IMR-90 (cell line): ENCODE results near the gene NTM. TPM values are rescaled to one million over a fixed set of nuclear protein-coding genes. Genes with fewer than 3 reads are reported as not detected.

ENCODE experiments used
- ATAC-seq: fragments of 200-7000 bp; cut with Tn5 transposase; 2 replicates; pipeline ENCODE4 v1.9.1; 2020; ENCODE audit warnings: low read depth, mild to moderate bottlenecking, moderate library complexity
- BruUV-seq: library from RNA; stranded (reverse); fragments of 400-500 nt; replicated peaks from 2 replicates; lab custom pipeline; 2021; lab: Mats Ljungman, UMichigan
- CTCF ChIA-PET: fragments of 300-600 bp; formaldehyde crosslinking; extraction: SDS; loops from one replicate; lab custom pipeline; 2021; ENCODE audit warnings: antibody characterized with exemption; lab: Yijun Ruan, JAX
- POLR2A ChIA-PET: fragments of 300-600 bp; sonication (Branson Sonifier 250); formaldehyde crosslinking; loops from one replicate; lab custom pipeline; 2022; ENCODE audit warnings: antibody characterized with exemption; ENCODE audit not compliant: unreplicated experiment; lab: Charles Lee
- DNase-seq: peaks from one replicate; pipeline ENCODE4 v3.0.0; 2013
- H2AFZ ChIP-seq: replicated peaks from 2 replicates; pipeline ENCODE3; 2013; ENCODE audit warnings: low read length, mild to moderate bottlenecking; ENCODE audit not compliant: poor library complexity
- H2AK5ac ChIP-seq: 2 replicates; pipeline ENCODE4 v1.6.1; 2013; ENCODE audit warnings: low read depth, low read length, inconsistent platforms
- H2AK9ac ChIP-seq: replicated peaks from 2 replicates; pipeline ENCODE3; 2013; ENCODE audit warnings: mild to moderate bottlenecking, low read depth, low read length, moderate library complexity; ENCODE audit not compliant: poor library complexity
- H2BK120ac ChIP-seq: 2 replicates; pipeline ENCODE4 v1.6.1; 2013; ENCODE audit warnings: low read depth, low read length, inconsistent platforms
- H2BK15ac ChIP-seq: 3 replicates; pipeline ENCODE4 v1.6.1; 2013; ENCODE audit warnings: low read depth, low read length, inconsistent platforms
- H2BK20ac ChIP-seq: 2 replicates; pipeline ENCODE4 v1.6.1; 2013; ENCODE audit warnings: low read depth, mild to moderate bottlenecking, inconsistent platforms, low read length, moderate library complexity
- H2BK5ac ChIP-seq: 2 replicates; pipeline ENCODE4 v1.6.1; 2013; ENCODE audit warnings: mild to moderate bottlenecking, low read depth, low read length, inconsistent platforms; ENCODE audit not compliant: poor library complexity, severe bottlenecking
- H3K14ac ChIP-seq: replicated peaks from 2 replicates; pipeline ENCODE4 v1.6.1; 2013; ENCODE audit warnings: low read depth, low read length, inconsistent platforms
- H3K18ac ChIP-seq: 2 replicates; pipeline ENCODE4 v1.6.1; 2013; ENCODE audit warnings: low read depth, low read length, control low read depth
- H3K23ac ChIP-seq: 2 replicates; pipeline ENCODE4 v1.6.1; 2013; ENCODE audit warnings: low read depth, low read length, inconsistent platforms
- H3K27ac ChIP-seq: 2 replicates; pipeline ENCODE4 v1.5.1; 2013; ENCODE audit warnings: mild to moderate bottlenecking, control low read depth, low read length; ENCODE audit not compliant: insufficient read depth
- H3K27me3 ChIP-seq: 2 replicates; pipeline ENCODE4 v1.6.1; 2013; ENCODE audit warnings: low read length; ENCODE audit not compliant: control insufficient read depth, insufficient read depth
- H3K36me3 ChIP-seq: 2 replicates; pipeline ENCODE4 v1.6.1; 2013; ENCODE audit warnings: low read length, mixed read lengths; ENCODE audit not compliant: control insufficient read depth, insufficient read depth
- H3K4ac ChIP-seq: 2 replicates; pipeline ENCODE4 v1.6.1; 2013; ENCODE audit warnings: low read depth, low read length, inconsistent platforms
- H3K4me1 ChIP-seq: 2 replicates; pipeline ENCODE4 v1.6.1; 2013; ENCODE audit warnings: low read length, mixed read lengths; ENCODE audit not compliant: control insufficient read depth, insufficient read depth
- H3K4me2 ChIP-seq: 2 replicates; pipeline ENCODE4 v1.6.1; 2013; ENCODE audit warnings: low read depth, mild to moderate bottlenecking, control low read depth, low read length, moderate library complexity
- H3K4me3 ChIP-seq: 2 replicates; pipeline ENCODE4 v1.5.1; 2013; ENCODE audit warnings: low read depth, mild to moderate bottlenecking, control low read depth, low read length, moderate library complexity; ENCODE audit not compliant: insufficient read depth
- H3K56ac ChIP-seq: 2 replicates; pipeline ENCODE4 v1.6.1; 2013; ENCODE audit warnings: low read length, inconsistent platforms; ENCODE audit not compliant: insufficient read depth; ENCODE audit errors: extremely low read depth
- H3K79me1 ChIP-seq, 2 experiments: 2 replicates each; pipeline ENCODE4 v1.6.1; 2013; ENCODE audit warnings: low read length in 2 of 2, inconsistent platforms in 1 of 2, low read depth in 1 of 2
- H3K9ac ChIP-seq: 2 replicates; pipeline ENCODE4 v1.6.1; 2013; ENCODE audit warnings: low read depth, low read length, control low read depth
- H3K9me1 ChIP-seq: 2 replicates; pipeline ENCODE4 v1.6.1; 2013; ENCODE audit warnings: low read length, inconsistent platforms; ENCODE audit not compliant: insufficient read depth
- H3K9me3 ChIP-seq: 2 replicates; pipeline ENCODE4 v1.6.1; 2013; ENCODE audit warnings: low read length; ENCODE audit not compliant: control insufficient read depth, insufficient read depth
- H4K20me1 ChIP-seq: 2 replicates; pipeline ENCODE4 v1.6.1; 2013; ENCODE audit warnings: low read length, inconsistent platforms; ENCODE audit not compliant: insufficient read depth
- H4K5ac ChIP-seq: 2 replicates; pipeline ENCODE4 v1.6.1; 2013; ENCODE audit warnings: mild to moderate bottlenecking, low read depth, low read length, control low read depth
- H4K8ac ChIP-seq, 2 experiments: 2 replicates each; pipeline ENCODE4 v1.6.1; 2013; ENCODE audit warnings: low read depth in 2 of 2, low read length in 2 of 2, control low read depth in 1 of 2, inconsistent platforms in 1 of 2
- H4K91ac ChIP-seq: 2 replicates; pipeline ENCODE4 v1.6.1; 2013; ENCODE audit warnings: low read depth, low read length, inconsistent platforms; ENCODE audit not compliant: insufficient read depth
- BHLHE40 ChIP-seq: fragments of 150-350 bp; IDR thresholded peaks from 2 replicates; pipeline ENCODE4 v1.6.1; 2016; ENCODE audit warnings: mild to moderate bottlenecking, low read depth, low read length
- FOS ChIP-seq: fragments of 150-350 bp; IDR thresholded peaks from 2 replicates; pipeline ENCODE4 v1.6.1; 2016; ENCODE audit warnings: low read depth, low read length
- MAFK ChIP-seq: IDR thresholded peaks from 2 replicates; pipeline ENCODE4 v1.6.1; 2012; ENCODE audit warnings: low read depth, low read length, improper control_type of control experiment
- MAZ ChIP-seq: IDR thresholded peaks from 2 replicates; pipeline ENCODE4 v1.6.1; 2012; ENCODE audit warnings: low read depth, mild to moderate bottlenecking, low read length, improper control_type of control experiment, moderate library complexity, borderline replicate concordance
- NFE2L2 ChIP-seq: fragments of 150-350 bp; IDR thresholded peaks from 2 replicates; pipeline ENCODE4 v1.6.1; 2016; ENCODE audit warnings: low read depth, mild to moderate bottlenecking, low read length
- RAD21 ChIP-seq: IDR thresholded peaks from 2 replicates; pipeline ENCODE4 v1.6.1; 2012; ENCODE audit warnings: low read length, improper control_type of control experiment
- RCOR1 ChIP-seq: IDR thresholded peaks from 2 replicates; pipeline ENCODE4 v1.6.1; 2012; ENCODE audit warnings: mild to moderate bottlenecking, low read length, improper control_type of control experiment; ENCODE audit not compliant: insufficient replicate concordance
- SMC3 ChIP-seq: fragments of 150-350 bp; IDR thresholded peaks from 2 replicates; pipeline ENCODE4 v1.6.1; 2016; ENCODE audit warnings: low read depth, mild to moderate bottlenecking, antibody characterized with exemption, low read length, moderate library complexity
- WGBS, 2 experiments: methylation state at CpG; one replicate each; pipeline versions ENCODE4 v1.1.5 to v1.1.7; 2013; ENCODE audit warnings: missing lambda C conversion rate in 2 of 2; ENCODE audit not compliant: insufficient read length in 1 of 2; ENCODE audit errors: extremely low coverage in 2 of 2; 5-methylcytosine and 5-hydroxymethylcytosine counted together
- dilution Hi-C: fragments of 300-500 bp; cut with HindIII; formaldehyde crosslinking; loops from one replicate; pipeline ENCODE4 v1.14.3; 2018; ENCODE audit warnings: low sequenced_read_pairs; ENCODE audit not compliant: unreplicated experiment
- in situ Hi-C: fragments of 300-500 bp; cut with MboI; formaldehyde crosslinking; loops from 3 replicates; pipeline ENCODE4 v1.14.3; 2019; ENCODE audit warnings: low sequenced_read_pairs, inconsistent platforms, mixed read lengths
- intact Hi-C: fragments of 100-400 bp; cut with micrococcal nuclease; formaldehyde crosslinking; loops from 2 replicates; pipeline ENCODE4 v1.10.0; 2022
- polyA plus RNA-seq, 3 experiments: library from polyadenylated mRNA; depleted of rRNA; stranded (reverse); fragments of >200 nt; gene quantifications; 2 replicates each; pipeline ENCODE4 v1.2.3, GENCODE V29; 2012; ENCODE audit warnings: low replicate concordance in 1 of 3
- total RNA-seq: library from RNA; depleted of rRNA; stranded (reverse); fragments of >200 nt; gene quantifications from 2 replicates; pipeline ENCODE4 v1.2.3, GENCODE V29; 2012
- TF ChIP-seq, protein P1 (sequence below): conservative IDR thresholded peaks from 2 replicates; pipeline ENCODE4 v1.5.1; 2012; ENCODE audit warnings: mild to moderate bottlenecking, low read depth, low read length, improper control_type of control experiment

Gene NTM
- total and polyA plus RNA-seq, 2 of the 4 experiments (the other 2 are of a cell fraction), result 19.5 to 25.5 TPM

GRCh38 chr11:131632971-131633370, 262.6 kb downstream of the NTM start:
- dilution Hi-C loops, result no loop called here

More at GRCh38 chr11:131632971-131633370, 262.6 kb downstream of the NTM start:
- Histone ChIP-seq H4K5ac (no peak overlapping the region), H4K8ac (no peak overlapping the region), H3K4me1 (no peaks in the 10 kb centered on the region), H2BK20ac (no peak overlapping the region), H2BK15ac (no peak overlapping the region), H3K4me2 (no peak overlapping the region), H2AK5ac (no peak overlapping the region), H3K9me1 (no peaks in the 10 kb centered on the region), H3K18ac (no peak overlapping the region), H3K14ac (no peak overlapping the region), H3K56ac (no peak overlapping the region), H2AFZ (no peak overlapping the region), H2BK120ac (no peak overlapping the region), H2AK9ac (no peak overlapping the region), H3K9ac (no peak overlapping the region), H3K4ac (no peak overlapping the region), H3K27me3 (no peaks in the 10 kb centered on the region; the same call in 1 of the 2 replicates), H3K36me3 (no peaks in the 10 kb centered on the region), H3K9me3 (no peaks in the 10 kb centered on the region), H3K27ac (no peak overlapping the region), H3K23ac (no peak overlapping the region), H3K79me1 (no peaks in the 10 kb centered on the region), H3K4me3 (no peak overlapping the region), H4K91ac (no peak overlapping the region), H4K20me1 (no peaks in the 10 kb centered on the region), H2BK5ac (no peak overlapping the region)
- no TSS peak for BruUV-seq
- intact Hi-C loops (no loop called here), in situ Hi-C loops (no loop called here)
- CTCF ChIA-PET, result no interaction called here
- POLR2A ChIA-PET, result no interaction called here
- WGBS, 2 experiments, result 83% methylated on average over 1 of the region's 2 CpGs; no CpG with 5 or more reads in 1 of the 2 experiments
- TF ChIP-seq BHLHE40 (no peak), MAZ (no peak), MAFK (peak; percentile 67), RCOR1 (no peak), FOS (no peak), NFE2L2 (no peak), RAD21 (no peak), SMC3 (no peak)
- TF ChIP-seq, protein P1, sequence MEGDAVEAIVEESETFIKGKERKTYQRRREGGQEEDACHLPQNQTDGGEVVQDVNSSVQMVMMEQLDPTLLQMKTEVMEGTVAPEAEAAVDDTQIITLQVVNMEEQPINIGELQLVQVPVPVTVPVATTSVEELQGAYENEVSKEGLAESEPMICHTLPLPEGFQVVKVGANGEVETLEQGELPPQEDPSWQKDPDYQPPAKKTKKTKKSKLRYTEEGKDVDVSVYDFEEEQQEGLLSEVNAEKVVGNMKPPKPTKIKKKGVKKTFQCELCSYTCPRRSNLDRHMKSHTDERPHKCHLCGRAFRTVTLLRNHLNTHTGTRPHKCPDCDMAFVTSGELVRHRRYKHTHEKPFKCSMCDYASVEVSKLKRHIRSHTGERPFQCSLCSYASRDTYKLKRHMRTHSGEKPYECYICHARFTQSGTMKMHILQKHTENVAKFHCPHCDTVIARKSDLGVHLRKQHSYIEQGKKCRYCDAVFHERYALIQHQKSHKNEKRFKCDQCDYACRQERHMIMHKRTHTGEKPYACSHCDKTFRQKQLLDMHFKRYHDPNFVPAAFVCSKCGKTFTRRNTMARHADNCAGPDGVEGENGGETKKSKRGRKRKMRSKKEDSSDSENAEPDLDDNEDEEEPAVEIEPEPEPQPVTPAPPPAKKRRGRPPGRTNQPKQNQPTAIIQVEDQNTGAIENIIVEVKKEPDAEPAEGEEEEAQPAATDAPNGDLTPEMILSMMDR, result no peak
- DNase-seq (no peak), ATAC-seq (no peak)
